Stimulated activated CD4-positive, alpha-beta T cell treated with anti-CD3 and anti-CD28 coated beads, Interleukin-12 subunit alpha, Interleukin-12 subunit beta, amount 100 ng/mL, for 24 hours (primary cell): ENCODE data around the gene BRINP3.
"Not testable (repeated sequence)": the region's sequence is repeated elsewhere in the genome, so short reads cannot be mapped to it uniquely, and the experiment has no call there.

ENCODE experiments used
- DNase-seq, 2 experiments: peaks; one replicate each; pipeline ENCODE4 v3.0.0-alpha.2; 2020; ENCODE audit warnings: low read depth in 2 of 2

The BRINP3 gene

GRCh38 chr1:190179817-190180216, 297.8 kb downstream of the BRINP3 start:
- no peak for DNase-seq

GRCh38 chr1:190178827-190179226, 298.8 kb downstream of the BRINP3 start:
- DNase-seq, result no peak

DNA sequence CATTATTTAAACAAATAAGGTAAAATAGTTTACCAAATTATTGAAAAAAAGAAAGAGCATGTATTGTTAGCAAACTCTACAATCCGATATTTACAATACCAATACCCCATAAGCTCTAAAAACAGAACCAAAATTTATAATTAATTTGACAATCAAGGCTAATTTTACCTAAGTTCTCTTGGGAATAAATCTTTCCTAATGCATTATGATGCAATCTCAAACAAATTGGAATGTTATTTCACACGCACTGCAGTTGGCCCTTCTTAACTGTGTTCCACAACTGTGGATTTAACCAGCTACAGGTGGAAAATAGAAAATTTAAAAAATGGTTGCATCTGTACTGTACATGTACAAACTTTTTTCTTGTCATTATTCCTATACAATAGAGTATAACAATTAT, 300.1 kb downstream of the BRINP3 start:
- no peak for DNase-seq

DNA sequence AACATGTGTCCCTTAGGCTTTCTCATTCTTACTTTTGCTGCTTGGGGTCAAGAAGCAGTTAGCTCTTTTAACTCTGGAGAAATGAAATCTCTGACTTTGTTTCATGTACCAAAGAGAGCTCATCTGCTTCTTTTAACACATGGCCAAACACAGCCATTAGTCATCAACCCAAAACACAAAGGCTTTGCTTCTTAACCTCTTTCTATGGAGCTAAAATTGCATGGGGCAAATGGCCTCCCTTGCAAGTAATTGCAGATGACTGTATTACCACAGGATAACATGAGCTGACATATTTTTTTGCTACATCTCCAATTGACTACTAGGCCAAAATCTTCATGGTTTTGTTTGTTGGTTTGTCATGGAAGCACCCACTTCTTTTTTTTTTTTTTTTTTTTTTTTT, 300.9 kb downstream of the BRINP3 start:
- DNase-seq, result no peak

GRCh38 chr1:190175320-190175719, 302.3 kb downstream of the BRINP3 start:
- DNase-seq, result no peak

- no peak for DNase-seq
Observed at GRCh38 chr1:190172651-190173430, 304.8 kb downstream of the BRINP3 start.

- no peak for DNase-seq
Observed at GRCh38 chr1:190170321-190170720, 307.3 kb downstream of the BRINP3 start.

- no peak for DNase-seq
Observed at GRCh38 chr1:190169311-190170067, 308.2 kb downstream of the BRINP3 start.

- DNase-seq, result no peak
Observed at GRCh38 chr1:190168893-190169280, 308.8 kb downstream of the BRINP3 start.

DNA sequence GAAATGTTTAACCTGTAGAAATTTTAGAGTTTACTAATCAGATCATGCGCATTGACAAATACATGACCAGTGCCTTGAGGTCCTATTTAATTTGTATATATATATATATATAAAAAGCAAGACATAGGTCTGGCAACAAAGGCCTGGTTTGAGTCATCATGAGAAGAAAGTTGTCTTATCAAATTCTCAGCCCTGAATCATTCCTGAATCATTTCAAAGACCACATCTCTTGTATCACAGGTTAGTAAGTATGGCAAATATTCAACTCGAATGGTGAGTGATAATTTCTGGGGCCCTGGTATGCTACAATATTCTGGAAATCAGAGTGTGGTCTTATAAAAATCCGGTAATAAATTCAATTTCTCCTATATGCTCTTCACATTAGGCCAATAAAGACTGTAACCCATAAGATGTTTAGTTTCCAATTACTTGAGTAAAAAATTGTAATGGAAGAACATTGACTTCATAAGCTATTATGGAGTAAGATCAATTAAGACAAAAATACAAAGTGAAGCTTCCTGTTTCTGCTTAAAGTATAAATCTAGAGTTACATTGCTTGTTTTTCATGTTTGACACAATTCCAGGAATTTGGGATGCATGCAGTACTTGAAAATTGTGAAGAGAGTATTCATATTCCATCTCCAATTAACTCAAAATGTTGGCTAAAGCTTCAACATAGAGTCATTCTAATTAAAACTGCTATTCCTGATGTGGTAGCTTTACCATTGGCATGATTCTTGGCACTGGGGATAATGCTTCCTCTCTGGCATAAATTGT, 309.4 kb downstream of the BRINP3 start:
- no peak for DNase-seq

GRCh38 chr1:190159146-190159545, 318.5 kb downstream of the BRINP3 start:
- DNase-seq, result no peak

GRCh38 chr1:190154744-190155143, 322.9 kb downstream of the BRINP3 start:
- DNase-seq, result no peak

DNA sequence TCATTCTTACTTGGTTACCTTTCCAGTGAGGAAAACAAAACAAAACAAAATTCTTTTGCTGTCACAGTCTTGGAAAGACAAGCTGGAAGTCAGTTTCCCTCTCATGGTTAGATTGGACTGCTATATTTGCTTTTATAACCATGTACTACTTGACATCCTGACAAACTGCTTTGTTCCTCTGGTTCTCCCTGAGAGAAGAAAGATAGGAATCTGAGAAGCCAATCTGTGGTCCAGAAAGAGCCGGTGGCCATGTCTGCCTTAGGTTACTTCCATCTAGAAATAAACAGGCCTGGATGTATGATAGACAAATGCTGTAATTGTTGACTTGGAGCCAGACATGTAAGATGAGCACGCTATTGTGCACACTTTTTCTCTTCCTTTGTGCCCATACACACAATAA, 330.0 kb downstream of the BRINP3 start:
- DNase-seq, result no peak

DNA sequence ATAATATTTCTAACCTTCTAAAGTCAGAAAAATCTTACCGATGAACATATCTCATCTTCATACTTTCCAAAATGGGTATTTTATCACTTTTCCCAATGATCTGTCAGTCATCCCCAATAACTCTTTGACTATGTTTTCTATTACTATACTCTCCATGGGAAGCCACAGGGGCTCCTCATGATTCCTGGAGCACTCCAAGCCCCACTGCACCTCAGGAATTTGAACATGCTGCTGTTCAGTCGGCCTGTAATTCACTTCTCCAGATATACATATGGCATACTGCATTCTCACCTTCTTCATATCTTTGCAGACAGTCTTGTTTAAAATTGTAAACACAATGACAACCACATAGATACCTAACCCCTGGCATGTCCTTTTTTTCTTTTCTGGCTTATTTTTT, 333.0 kb downstream of the BRINP3 start:
- DNase-seq, result no peak

DNA sequence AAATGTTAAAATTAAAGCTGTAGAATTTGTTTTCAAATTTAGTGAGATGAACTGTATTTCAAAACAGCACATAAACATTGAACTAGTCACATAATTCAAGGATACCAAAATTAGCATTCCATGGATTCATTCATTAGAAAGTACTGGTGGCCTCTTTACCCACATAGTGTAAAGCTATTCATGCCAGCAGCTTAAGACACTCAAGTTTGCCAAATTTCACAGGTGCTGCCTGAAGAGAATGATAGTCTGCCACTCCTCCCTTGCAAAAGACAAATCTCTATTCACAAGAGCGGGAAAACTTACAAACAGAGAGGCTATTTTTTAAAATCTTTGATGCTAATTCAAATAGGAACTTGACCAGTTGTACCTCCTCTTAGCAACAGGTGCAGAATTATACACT, 337.0 kb downstream of the BRINP3 start:
- DNase-seq, result no peak

- no peak for DNase-seq
Observed at GRCh38 chr1:190138702-190139101, 339.0 kb downstream of the BRINP3 start.

GRCh38 chr1:190138266-190138665, 339.4 kb downstream of the BRINP3 start:
- no peak for DNase-seq

DNA sequence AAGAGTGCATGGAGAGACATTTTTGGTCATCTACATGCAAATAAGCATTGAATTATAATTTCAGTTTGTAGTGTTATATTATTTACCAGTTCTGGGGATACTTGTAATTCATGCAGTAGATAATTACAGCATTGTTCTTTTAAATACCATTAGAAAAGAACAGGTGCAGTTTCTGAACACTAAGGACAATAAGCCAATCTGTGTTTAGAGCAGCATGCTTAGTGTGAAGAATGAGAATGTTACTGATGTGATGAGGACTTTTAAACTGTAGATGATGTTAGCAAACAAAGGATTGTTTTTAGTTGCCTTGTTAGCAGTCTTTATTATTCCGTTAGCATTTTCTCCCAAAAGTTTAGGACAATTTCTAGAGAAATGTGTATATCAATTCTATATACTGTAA, 348.3 kb downstream of the BRINP3 start:
- DNase-seq, result no peak

- DNase-seq, result no peak
Observed at GRCh38 chr1:190126728-190127127, 350.9 kb downstream of the BRINP3 start.

GRCh38 chr1:190124068-190124467, 353.6 kb downstream of the BRINP3 start:
- no peak for DNase-seq

DNA sequence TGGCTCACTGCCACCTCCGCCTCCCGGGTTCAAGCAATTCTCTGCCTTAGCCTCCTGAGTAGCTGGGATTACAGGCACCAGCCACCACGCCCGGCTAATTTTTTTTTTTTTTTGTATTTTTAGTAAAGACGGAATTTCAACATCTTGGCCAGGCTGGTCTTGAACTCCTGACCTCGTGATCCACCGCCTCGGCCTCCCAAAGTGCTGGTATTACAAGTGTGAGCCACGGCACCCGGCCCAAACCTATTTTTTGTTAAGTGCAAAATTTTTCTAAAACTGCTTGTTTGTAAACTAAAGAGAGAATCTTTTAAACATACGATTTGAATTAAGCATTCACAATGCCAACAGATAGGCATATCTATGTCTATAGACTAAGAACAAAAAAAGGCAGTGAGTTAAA, 357.1 kb downstream of the BRINP3 start:
- not testable (repeated sequence) for DNase-seq

GRCh38 chr1:190119683-190120082, 358.0 kb downstream of the BRINP3 start:
- no peak for DNase-seq

DNA sequence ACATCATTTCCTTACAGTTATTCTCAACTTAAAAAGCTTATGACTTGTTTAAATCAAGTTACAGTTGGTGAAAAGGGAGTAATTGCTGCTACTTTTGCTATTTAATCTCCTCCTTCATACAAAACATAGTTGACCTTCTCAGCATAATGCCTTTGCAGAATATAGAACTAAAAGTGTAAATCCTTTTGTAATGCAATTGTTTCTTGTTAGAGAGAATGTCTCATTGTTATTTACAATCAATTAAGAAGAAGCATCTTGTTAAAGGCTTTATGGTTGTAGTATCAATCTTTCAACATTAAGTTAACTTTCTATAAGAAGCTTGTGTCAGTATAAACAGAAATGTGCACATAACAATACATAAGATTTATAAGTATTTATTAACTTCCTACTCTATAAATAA, 360.7 kb downstream of the BRINP3 start:
- DNase-seq, result no peak
